Measurements from ENCODE around the gene B9D1.

DNA sequence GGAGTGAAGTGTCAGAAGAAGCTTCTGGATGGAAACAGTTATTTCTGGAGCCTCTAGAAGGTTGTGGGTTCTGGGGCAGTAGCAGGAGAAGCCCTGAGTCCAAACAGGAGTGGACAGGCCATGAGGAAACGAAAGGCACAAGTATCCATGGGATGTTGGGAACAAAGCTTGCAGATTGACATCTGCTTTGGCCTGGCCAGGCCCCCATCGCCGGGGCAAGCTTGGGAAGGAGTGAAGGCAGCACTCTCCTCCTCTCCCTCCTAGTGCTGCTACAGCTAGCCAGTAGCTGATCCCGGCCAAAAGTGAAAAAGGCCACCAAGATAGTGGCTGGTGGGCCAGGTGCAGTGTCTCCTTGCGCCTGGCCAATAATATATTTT is 40.4 kb downstream of the B9D1 start:
- TF ChIP-seq GATA2 (IDR thresholded peaks at IDR 0.05; ENCODE audit: low read depth, low read length) (no peak), GATA3 (IDR thresholded peaks at IDR 0.05; ENCODE audit: low read depth, low read length) (no peak)

Measured in SH-SY5Y (cell line).